Hepatic stellate cell (primary cell): ENCODE measurements around the gene DRP2.
"Not testable (repeated sequence)": the region's sequence is repeated elsewhere in the genome, so short reads cannot be mapped to it uniquely, and the experiment has no call there.

ENCODE experiments used
- DNase-seq: peaks from one replicate; pipeline ENCODE4 v3.0.0; 2011; ENCODE audit warnings: low spot score

DRP2 gene

GRCh38 chrX:101241531-101241930 is 21.9 kb downstream of the DRP2 start:
- DNase-seq = no peak

GRCh38 chrX:101252634-101253033 is 33.0 kb downstream of the DRP2 start:
- no peak for DNase-seq

GRCh38 chrX:101257448-101258258 is 38.1 kb downstream of the DRP2 start:
- DNase-seq = no peak

- DNase-seq = no peak
Measured at GRCh38 chrX:101258259-101258581, 38.6 kb downstream of the DRP2 start.

- DNase-seq = no peak
Measured at GRCh38 chrX:101260435-101260834, 40.8 kb downstream of the DRP2 start.

GRCh38 chrX:101262590-101262989 is 43.0 kb downstream of the DRP2 start:
- DNase-seq = no peak

- no peak for DNase-seq
Measured at GRCh38 chrX:101263766-101264165, 44.2 kb downstream of the DRP2 start.

GRCh38 chrX:101265869-101266428 is 46.4 kb downstream of the DRP2 start:
- peak; percentile 39 for DNase-seq

- no peak for DNase-seq
Measured at GRCh38 chrX:101274198-101274597, 54.6 kb downstream of the DRP2 start.

- DNase-seq = no peak
Measured at GRCh38 chrX:101276238-101276637, 56.7 kb downstream of the DRP2 start.

GRCh38 chrX:101287402-101287801 is 67.8 kb downstream of the DRP2 start:
- peak; percentile 35 for DNase-seq

GRCh38 chrX:101290957-101291603 is 71.5 kb downstream of the DRP2 start, which contains the start of gene TAF7L:
TAF7L (minus strand) TSS chrX:101291334; CDS start chrX:101287543, 3,791 bp downstream.
- DNase-seq = no peak

GRCh38 chrX:101295603-101296002 is 76.0 kb downstream of the DRP2 start:
- DNase-seq = not testable (repeated sequence)

GRCh38 chrX:101303790-101304189 is 84.2 kb downstream of the DRP2 start:
- DNase-seq = no peak
